Progenitor cell of endocrine pancreas (in vitro differentiated cells): ENCODE data around the gene CSGALNACT2. TPM values are rescaled to one million over a fixed set of nuclear protein-coding genes. Genes with fewer than 3 reads are reported as not detected.

Source experiments
- DNase-seq: peaks from one replicate; pipeline ENCODE4 v3.0.0; 2021; ENCODE audit warnings: low spot score; ENCODE audit not compliant: unreplicated experiment
- H3K27ac Mint-ChIP-seq: 2 replicates; pipeline ENCODE4 v1.8.0; 2021; ENCODE audit warnings: mild to moderate bottlenecking, moderate library complexity, mixed read lengths
- H3K27me3 Mint-ChIP-seq: 2 replicates; pipeline ENCODE4 v1.8.0; 2021; ENCODE audit warnings: mixed read lengths
- H3K36me3 Mint-ChIP-seq: 2 replicates; pipeline ENCODE4 v1.8.0; 2022; ENCODE audit warnings: mixed read lengths; ENCODE audit not compliant: insufficient read depth
- H3K4me1 Mint-ChIP-seq: 2 replicates; pipeline ENCODE4 v1.8.0; 2021; ENCODE audit warnings: low read depth, mixed read lengths
- H3K4me3 Mint-ChIP-seq: 2 replicates; pipeline ENCODE4 v1.8.0; 2021; ENCODE audit warnings: low read depth, mild to moderate bottlenecking, moderate library complexity, mixed read lengths
- H3K9me3 Mint-ChIP-seq: 2 replicates; pipeline ENCODE4 v1.8.0; 2021; ENCODE audit warnings: low read depth, mixed read lengths
- total RNA-seq: library from RNA; stranded (reverse); gene quantifications from 2 replicates; pipeline ENCODE4 v1.2.1, GENCODE V29; 2021
- TF ChIP-seq, protein P1 (sequence below): fragments of 200-600 bp; sonication (generic); IDR thresholded peaks from one replicate; pipeline ENCODE4 v1.5.0; 2021; ENCODE audit warnings: antibody characterized with exemption, mild to moderate bottlenecking; ENCODE audit not compliant: unreplicated experiment

The CSGALNACT2 gene
- total RNA-seq, 1 donor from 2014 or later: 8.9 TPM

DNA sequence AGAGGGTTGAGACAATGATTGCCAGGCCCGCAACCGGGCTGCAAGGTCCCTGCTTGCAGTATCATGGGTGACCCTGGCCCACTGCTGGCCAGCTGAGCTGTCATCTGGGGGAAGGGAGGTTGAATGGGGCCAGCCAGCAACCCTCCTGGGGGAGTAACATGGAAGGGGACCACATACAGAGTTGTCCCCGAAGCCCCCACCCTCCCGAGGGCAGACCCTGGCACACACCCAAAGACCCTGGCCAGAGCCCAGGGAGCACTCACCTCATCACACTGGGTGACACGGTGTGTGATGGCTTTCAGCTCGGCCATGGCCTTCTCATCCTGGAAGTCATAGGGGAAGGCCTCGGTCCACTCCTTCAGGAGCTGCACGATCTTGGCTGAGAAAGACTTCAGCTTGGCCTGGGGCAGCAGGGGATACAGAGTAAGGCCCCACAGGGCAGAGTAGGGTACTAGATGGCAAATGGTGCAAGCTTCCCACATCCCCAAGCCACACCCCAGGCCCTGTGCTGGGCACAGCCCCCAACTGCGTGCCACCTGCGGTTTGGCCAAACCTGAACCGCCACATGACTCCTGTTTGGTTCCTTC is 63.4 kb downstream of the CSGALNACT2 start:
- peak; percentile 3 for DNase-seq
- peaks cover 3% of the 10 kb centered on the region for H3K27me3 Mint-ChIP-seq
- H3K27ac Mint-ChIP-seq: no peak overlapping the region
- TF ChIP-seq, protein P1, sequence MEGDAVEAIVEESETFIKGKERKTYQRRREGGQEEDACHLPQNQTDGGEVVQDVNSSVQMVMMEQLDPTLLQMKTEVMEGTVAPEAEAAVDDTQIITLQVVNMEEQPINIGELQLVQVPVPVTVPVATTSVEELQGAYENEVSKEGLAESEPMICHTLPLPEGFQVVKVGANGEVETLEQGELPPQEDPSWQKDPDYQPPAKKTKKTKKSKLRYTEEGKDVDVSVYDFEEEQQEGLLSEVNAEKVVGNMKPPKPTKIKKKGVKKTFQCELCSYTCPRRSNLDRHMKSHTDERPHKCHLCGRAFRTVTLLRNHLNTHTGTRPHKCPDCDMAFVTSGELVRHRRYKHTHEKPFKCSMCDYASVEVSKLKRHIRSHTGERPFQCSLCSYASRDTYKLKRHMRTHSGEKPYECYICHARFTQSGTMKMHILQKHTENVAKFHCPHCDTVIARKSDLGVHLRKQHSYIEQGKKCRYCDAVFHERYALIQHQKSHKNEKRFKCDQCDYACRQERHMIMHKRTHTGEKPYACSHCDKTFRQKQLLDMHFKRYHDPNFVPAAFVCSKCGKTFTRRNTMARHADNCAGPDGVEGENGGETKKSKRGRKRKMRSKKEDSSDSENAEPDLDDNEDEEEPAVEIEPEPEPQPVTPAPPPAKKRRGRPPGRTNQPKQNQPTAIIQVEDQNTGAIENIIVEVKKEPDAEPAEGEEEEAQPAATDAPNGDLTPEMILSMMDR: no peak
- no peaks in the 10 kb centered on the region for H3K36me3 Mint-ChIP-seq
- H3K9me3 Mint-ChIP-seq: no peaks in the 10 kb centered on the region
- H3K4me3 Mint-ChIP-seq: no peak overlapping the region
- peaks cover 2% of the 10 kb centered on the region for H3K4me1 Mint-ChIP-seq

DNA sequence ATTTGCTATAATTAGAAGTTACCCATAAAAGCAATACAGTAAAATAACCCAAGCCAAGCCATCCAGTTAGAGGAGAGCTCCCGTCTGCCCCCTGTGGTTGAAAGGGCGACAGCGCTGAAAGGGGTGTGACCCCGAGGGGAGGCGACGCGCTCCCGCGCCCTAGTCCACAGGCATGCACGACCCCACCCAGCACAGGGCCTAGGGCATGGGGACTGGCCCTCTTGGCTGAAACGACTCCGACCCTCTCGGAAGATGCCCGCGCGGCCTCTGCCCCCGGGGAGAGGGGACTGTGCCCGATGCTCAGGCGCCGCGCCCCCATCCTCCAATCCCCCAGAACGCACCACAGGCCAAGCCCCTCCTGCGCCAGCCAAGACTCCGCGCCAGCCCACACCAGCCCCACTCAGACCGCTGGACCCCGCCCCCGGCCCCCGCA is 64.0 kb downstream of the CSGALNACT2 start:
- DNase-seq: no peak
- no peaks in the 10 kb centered on the region for H3K36me3 Mint-ChIP-seq
- H3K9me3 Mint-ChIP-seq: no peaks in the 10 kb centered on the region
- peaks cover 2% of the 10 kb centered on the region for H3K4me1 Mint-ChIP-seq
- TF ChIP-seq, protein P1: peak; percentile 67
- H3K27me3 Mint-ChIP-seq: peaks cover 3% of the 10 kb centered on the region
- peak overlapping the region; percentile 58 for H3K4me3 Mint-ChIP-seq
- H3K27ac Mint-ChIP-seq: no peak overlapping the region

DNA sequence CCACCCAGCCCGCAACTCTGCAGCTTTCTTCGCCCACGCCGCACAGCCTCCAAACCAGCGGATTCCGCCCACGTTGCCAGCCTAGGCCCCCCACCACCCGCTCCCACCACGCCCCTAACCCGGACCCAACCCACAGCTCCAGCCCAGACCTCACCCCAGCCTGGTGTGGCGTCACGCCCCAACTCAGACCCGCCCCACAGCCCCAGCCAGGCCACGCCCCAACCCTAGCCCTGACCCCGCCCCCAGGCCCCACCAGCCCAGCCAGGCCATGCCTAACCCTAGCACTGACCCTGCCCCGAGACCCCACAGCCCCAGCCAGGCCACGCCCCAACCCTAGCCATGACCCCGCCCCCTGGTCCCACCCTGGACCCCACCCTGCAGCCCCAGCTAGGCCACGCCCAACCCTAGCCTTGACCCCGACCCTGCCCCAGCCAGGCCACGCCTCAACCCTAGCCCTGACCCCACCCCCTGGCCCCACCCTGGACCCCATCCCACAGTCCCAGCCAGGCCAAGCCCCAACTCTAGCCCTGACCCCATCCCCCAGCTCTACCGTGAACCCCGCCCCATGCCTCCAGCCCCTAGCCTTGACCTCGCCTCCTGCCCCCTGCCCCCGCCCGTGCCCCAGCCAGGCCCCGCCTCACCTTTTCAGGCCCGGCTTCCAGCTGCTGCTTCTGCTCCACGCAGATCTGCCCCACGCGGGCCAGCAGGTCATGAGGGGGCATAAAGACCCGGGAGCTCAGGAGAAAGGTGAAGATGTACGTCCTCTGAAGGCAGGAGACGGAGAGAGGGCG is 64.6 kb downstream of the CSGALNACT2 start:
- H3K27ac Mint-ChIP-seq: no peak overlapping the region
- H3K9me3 Mint-ChIP-seq: no peaks in the 10 kb centered on the region
- H3K27me3 Mint-ChIP-seq: peaks cover 3% of the 10 kb centered on the region
- no peaks in the 10 kb centered on the region for H3K36me3 Mint-ChIP-seq
- peaks cover 2% of the 10 kb centered on the region for H3K4me1 Mint-ChIP-seq
- TF ChIP-seq, protein P1: no peak
- peak overlapping the region; percentile 58 for H3K4me3 Mint-ChIP-seq
- DNase-seq: peak; percentile 26

DNA sequence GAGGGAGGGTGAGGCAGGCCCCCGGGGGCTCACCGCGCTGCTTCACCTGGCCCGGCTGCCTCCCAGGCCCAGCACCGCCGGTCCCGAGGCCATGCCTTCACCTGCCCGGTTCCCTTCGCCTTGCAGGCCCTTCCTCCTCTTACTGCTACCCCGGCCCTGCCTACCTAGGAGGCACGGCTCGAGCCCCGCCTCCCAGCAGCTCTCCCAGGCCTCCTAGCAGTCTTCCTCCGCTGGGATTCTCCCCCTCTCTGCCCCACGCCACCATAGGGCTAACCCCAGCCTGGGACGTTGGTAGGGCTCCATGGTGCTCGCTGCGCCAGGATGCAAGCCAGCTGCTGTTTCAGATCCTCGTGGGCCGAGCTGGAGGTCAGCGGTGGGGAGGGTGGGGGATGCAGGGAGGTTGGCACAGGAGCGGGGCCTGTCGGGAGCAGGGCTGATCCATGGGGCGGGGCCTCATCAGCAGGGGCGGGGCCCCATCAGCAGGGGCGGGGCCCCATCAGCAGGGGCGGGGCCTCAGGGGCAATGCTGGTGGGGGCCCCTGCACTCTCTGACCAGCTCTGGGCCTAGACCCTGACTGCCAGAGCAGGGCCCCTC is 65.3 kb downstream of the CSGALNACT2 start:
- Mint-ChIP-seq H3K27me3 (peaks cover 3% of the 10 kb centered on the region), H3K4me1 (peaks cover 2% of the 10 kb centered on the region), H3K27ac (no peak overlapping the region), H3K9me3 (no peaks in the 10 kb centered on the region), H3K36me3 (no peaks in the 10 kb centered on the region), H3K4me3 (peak overlapping the region; percentile 42)
- peak; percentile 29 for DNase-seq
- TF ChIP-seq, protein P1: no peak

DNA sequence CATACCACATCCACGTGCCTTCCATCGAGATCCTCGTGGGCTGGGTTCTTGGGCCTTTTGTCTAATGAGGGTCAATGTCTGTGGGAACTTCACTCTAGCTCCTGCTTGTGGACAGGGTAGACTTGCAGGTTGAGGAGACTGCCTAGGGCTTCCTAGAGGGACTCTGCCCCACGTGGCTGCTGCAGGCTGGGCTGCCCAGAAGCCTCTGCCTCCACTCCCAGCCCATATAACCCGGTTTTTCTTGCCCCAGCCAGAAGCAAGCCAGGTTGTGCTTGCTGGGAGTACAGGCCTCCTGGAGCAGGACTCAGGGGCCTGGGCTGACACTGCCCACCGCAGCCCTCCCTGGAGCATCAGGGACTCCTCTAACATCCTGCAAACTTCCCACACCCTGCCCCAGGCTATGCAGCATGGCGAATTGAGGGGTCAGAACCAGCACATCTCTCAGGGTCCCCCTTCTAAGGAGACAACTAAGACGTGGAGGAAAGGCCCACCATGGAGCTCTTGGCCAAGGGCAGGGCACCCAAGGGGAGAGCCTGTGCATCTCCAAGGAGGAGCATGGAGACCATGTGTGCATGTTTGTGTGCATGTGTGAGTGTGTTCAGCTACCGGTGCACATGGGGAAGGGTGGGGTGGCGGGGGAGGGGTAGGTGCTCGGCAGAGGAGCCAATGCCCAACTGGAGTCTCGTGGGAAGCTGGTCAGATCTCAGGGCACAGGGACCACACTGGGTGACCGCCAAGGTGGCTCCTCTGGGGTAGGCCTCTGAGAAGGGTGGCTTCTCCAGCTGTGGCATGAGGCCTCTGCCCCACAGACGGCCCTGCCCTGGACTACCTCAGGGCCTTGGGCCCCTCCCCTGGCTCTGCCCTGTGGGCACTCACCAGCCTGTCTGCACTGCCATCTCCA is 66.0 kb downstream of the CSGALNACT2 start:
- no peaks in the 10 kb centered on the region for H3K36me3 Mint-ChIP-seq
- TF ChIP-seq, protein P1: no peak
- no peak overlapping the region for H3K27ac Mint-ChIP-seq
- H3K9me3 Mint-ChIP-seq: no peaks in the 10 kb centered on the region
- H3K4me3 Mint-ChIP-seq: no peak overlapping the region
- H3K27me3 Mint-ChIP-seq: peaks cover 3% of the 10 kb centered on the region
- H3K4me1 Mint-ChIP-seq: peaks cover 2% of the 10 kb centered on the region
- peak; percentile 8 for DNase-seq
